ENCODE results near the gene FGFRL1.

Gene FGFRL1

DNA sequence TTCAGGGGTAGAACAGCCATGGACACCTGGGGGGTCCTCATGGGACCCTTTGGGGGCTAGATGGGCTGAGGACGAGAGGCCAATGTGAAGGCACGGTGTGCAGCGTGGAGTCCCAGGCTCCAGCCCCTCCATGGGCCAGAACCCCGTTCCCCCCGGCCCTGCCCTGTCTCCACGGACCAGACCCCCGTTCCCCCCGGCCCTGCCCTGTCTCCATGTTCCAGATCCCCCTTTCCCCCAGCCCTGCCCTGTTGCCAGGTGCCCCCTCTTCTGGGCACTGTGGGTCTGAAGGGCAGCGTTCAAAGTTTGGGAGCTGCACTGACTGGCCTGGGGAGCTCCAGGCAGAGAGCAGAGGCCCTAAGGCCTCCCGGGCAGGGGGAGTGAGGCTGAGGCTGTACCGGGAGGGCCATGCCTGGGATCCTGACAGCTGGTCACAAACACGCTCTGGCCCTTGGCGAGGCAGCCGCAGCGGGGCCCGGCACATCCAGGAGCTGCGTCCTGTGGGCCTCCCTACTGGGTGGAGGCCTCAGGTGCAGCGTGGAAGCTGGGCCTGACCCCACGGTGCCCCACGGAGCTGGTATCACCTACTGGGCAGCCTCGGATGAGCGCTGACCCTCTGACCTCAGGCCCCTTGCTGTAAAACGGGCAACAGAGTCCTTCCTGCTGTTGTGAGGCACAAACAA lies 46.9 kb upstream of the FGFRL1 start:
- Histone ChIP-seq H3K18ac (ENCODE audit: low read length) (no peak overlapping the region), H2BK5ac (ENCODE audit: low read depth, low read length, poor library complexity) (no peak overlapping the region), H4K91ac (ENCODE audit: low read depth, low read length) (no peak overlapping the region), H2AK5ac (ENCODE audit: low read length) (no peak overlapping the region), H3K27me3 (ENCODE audit: insufficient read depth, low read length) (peaks cover 18% of the 10 kb centered on the region), H3K27ac (ENCODE audit: low read depth, low read length) (no peak overlapping the region), H3K4ac (ENCODE audit: low read depth, low read length) (no peak overlapping the region), H2AFZ (ENCODE audit: insufficient read depth, low read length, poor library complexity) (no peak overlapping the region), H4K8ac (ENCODE audit: low read depth, low read length) (no peak overlapping the region), H3K79me1 (ENCODE audit: low read length) (no peaks in the 10 kb centered on the region), H3K4me3 (ENCODE audit: low read depth, low read length) (no peak overlapping the region), H3K4me2 (ENCODE audit: low read length) (no peak overlapping the region), H3K9me3 (ENCODE audit: insufficient read depth, low read depth, low read length) (peaks cover 6% of the 10 kb centered on the region), H3K23ac (ENCODE audit: low read length) (no peak overlapping the region), H4K12ac (ENCODE audit: low read depth, low read length) (no peak overlapping the region), H2BK120ac (ENCODE audit: insufficient read depth, low read length, poor library complexity) (no peak overlapping the region), H2BK12ac (ENCODE audit: low read length) (no peak overlapping the region), H3K36me3 (ENCODE audit: control insufficient read depth in 1 of 2, insufficient read depth in 2 of 2, low read length in 2 of 2) (peaks cover 15 to 26% of the 10 kb centered on the region in 2 experiments), H3K4me1 (ENCODE audit: control insufficient read depth in 1 of 2, insufficient read depth in 2 of 2, low read length in 2 of 2) (peaks cover 0 to 3% of the 10 kb centered on the region in 2 experiments), H3K79me2 (ENCODE audit: control insufficient read depth, insufficient read depth, low read length, poor library complexity) (no peaks in the 10 kb centered on the region), H3K9ac (ENCODE audit: low read length) (no peak overlapping the region), H3K14ac (ENCODE audit: low read length) (no peak overlapping the region)
- no peak for DNase-seq
- no CpG with 5 or more reads among the region's 23 CpGs for WGBS (ENCODE audit: extremely low coverage, insufficient coverage, insufficient read length)

DNA sequence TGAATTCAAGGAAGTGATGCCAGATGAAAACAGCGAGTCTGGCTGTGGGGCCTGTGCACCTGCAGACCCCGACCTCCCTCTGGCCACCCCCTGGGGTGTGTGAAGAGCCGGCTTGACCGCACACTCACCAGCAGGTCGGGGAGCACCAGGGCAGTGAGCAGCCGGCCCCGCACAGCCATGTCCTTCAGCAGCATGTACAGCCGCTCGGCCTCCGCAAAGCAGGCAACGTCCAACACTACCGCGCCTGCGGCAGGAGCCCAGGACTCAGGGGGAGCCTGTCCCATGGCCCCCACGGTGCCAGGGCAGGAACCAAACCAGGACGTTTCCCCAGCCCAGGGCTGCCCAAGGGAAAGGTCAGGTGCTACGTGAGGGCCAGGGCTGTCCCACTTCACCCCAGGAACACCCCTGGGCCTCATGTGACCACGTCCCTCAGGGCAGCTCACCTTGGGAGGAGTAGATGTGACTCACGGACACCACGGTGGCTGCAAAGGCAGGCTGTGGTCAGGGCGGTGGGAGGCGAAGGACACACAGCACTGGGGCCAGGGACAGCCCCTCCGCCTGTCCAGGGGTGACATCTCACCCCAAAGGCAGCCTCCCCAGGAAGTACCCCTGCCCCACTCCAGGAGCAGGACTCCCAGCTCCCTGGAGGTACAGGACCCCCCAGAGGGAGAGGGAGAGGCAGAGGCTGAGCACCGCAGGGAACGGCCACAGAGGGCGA lies 46.2 kb upstream of the FGFRL1 start:
- H2BK5ac ChIP-seq (ENCODE audit: low read depth, low read length, poor library complexity), result no peak overlapping the region
- H3K27me3 ChIP-seq (ENCODE audit: insufficient read depth, low read length), result peaks cover 18% of the 10 kb centered on the region
- H3K18ac ChIP-seq (ENCODE audit: low read length), result no peak overlapping the region
- peaks cover 15 to 26% of the 10 kb centered on the region in 2 experiments for H3K36me3 ChIP-seq (ENCODE audit: control insufficient read depth in 1 of 2, insufficient read depth in 2 of 2, low read length in 2 of 2)
- no peak overlapping the region for H2AK5ac ChIP-seq (ENCODE audit: low read length)
- H4K8ac ChIP-seq (ENCODE audit: low read depth, low read length), result no peak overlapping the region
- H3K27ac ChIP-seq (ENCODE audit: low read depth, low read length), result no peak overlapping the region
- no CpG with 5 or more reads among the region's 26 CpGs for WGBS (ENCODE audit: extremely low coverage, insufficient coverage, insufficient read length)
- no peak overlapping the region for H4K12ac ChIP-seq (ENCODE audit: low read depth, low read length)
- H3K79me1 ChIP-seq (ENCODE audit: low read length), result no peaks in the 10 kb centered on the region
- no peak for DNase-seq
- peaks cover 6% of the 10 kb centered on the region for H3K9me3 ChIP-seq (ENCODE audit: insufficient read depth, low read depth, low read length)
- H3K4me3 ChIP-seq (ENCODE audit: low read depth, low read length), result no peak overlapping the region
- no peak overlapping the region for H3K23ac ChIP-seq (ENCODE audit: low read length)
- H3K79me2 ChIP-seq (ENCODE audit: control insufficient read depth, insufficient read depth, low read length, poor library complexity), result no peaks in the 10 kb centered on the region
- H3K4me2 ChIP-seq (ENCODE audit: low read length), result no peak overlapping the region
- H3K9ac ChIP-seq (ENCODE audit: low read length), result no peak overlapping the region
- no peak overlapping the region for H2BK12ac ChIP-seq (ENCODE audit: low read length)
- H3K4me1 ChIP-seq (ENCODE audit: control insufficient read depth in 1 of 2, insufficient read depth in 2 of 2, low read length in 2 of 2), result peaks cover 0 to 3% of the 10 kb centered on the region in 2 experiments
- H3K4ac ChIP-seq (ENCODE audit: low read depth, low read length), result no peak overlapping the region
- no peak overlapping the region for H2AFZ ChIP-seq (ENCODE audit: insufficient read depth, low read length, poor library complexity)
- no peak overlapping the region for H3K14ac ChIP-seq (ENCODE audit: low read length)
- no peak overlapping the region for H4K91ac ChIP-seq (ENCODE audit: low read depth, low read length)
- no peak overlapping the region for H2BK120ac ChIP-seq (ENCODE audit: insufficient read depth, low read length, poor library complexity)

DNA sequence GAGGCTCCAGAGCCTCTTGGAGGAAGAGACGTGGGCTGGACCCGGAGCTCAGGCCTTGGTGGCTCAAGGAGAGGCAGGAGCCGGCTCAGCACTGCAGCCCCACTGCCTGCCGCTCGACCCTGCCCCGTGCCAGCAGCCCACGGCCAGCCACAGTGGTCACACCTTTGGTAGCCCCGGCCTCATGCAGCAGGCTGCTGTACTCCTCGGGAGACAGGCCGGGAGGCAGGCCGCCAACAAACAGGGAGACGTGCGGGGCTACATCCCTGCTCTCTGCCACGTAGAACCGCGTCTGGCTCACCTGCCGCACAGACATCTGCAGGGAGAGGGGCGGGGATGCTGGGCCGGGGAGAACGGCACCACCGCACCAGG lies 45.7 kb upstream of the FGFRL1 start:
- no peak overlapping the region for H3K4me3 ChIP-seq (ENCODE audit: low read depth, low read length)
- no peak overlapping the region for H4K8ac ChIP-seq (ENCODE audit: low read depth, low read length)
- peaks cover 15 to 23% of the 10 kb centered on the region in 2 experiments for H3K36me3 ChIP-seq (ENCODE audit: control insufficient read depth in 1 of 2, insufficient read depth in 2 of 2, low read length in 2 of 2)
- no peak overlapping the region for H2BK120ac ChIP-seq (ENCODE audit: insufficient read depth, low read length, poor library complexity)
- H4K91ac ChIP-seq (ENCODE audit: low read depth, low read length), result no peak overlapping the region
- no peak overlapping the region for H3K18ac ChIP-seq (ENCODE audit: low read length)
- H3K14ac ChIP-seq (ENCODE audit: low read length), result no peak overlapping the region
- H2AK5ac ChIP-seq (ENCODE audit: low read length), result no peak overlapping the region
- H3K27ac ChIP-seq (ENCODE audit: low read depth, low read length), result no peak overlapping the region
- H3K4ac ChIP-seq (ENCODE audit: low read depth, low read length), result no peak overlapping the region
- H2BK12ac ChIP-seq (ENCODE audit: low read length), result no peak overlapping the region
- WGBS (ENCODE audit: extremely low coverage, insufficient coverage, insufficient read length), result no CpG with 5 or more reads among the region's 21 CpGs
- no peak overlapping the region for H2AFZ ChIP-seq (ENCODE audit: insufficient read depth, low read length, poor library complexity)
- peaks cover 0 to 3% of the 10 kb centered on the region in 2 experiments for H3K4me1 ChIP-seq (ENCODE audit: control insufficient read depth in 1 of 2, insufficient read depth in 2 of 2, low read length in 2 of 2)
- no peak overlapping the region for H3K9ac ChIP-seq (ENCODE audit: low read length)
- no peak overlapping the region for H2BK5ac ChIP-seq (ENCODE audit: low read depth, low read length, poor library complexity)
- no peak overlapping the region for H3K4me2 ChIP-seq (ENCODE audit: low read length)
- H3K9me3 ChIP-seq (ENCODE audit: insufficient read depth, low read depth, low read length), result peaks cover 6% of the 10 kb centered on the region
- H3K23ac ChIP-seq (ENCODE audit: low read length), result no peak overlapping the region
- no peaks in the 10 kb centered on the region for H3K79me1 ChIP-seq (ENCODE audit: low read length)
- no peak overlapping the region for H4K12ac ChIP-seq (ENCODE audit: low read depth, low read length)
- peaks cover 18% of the 10 kb centered on the region for H3K27me3 ChIP-seq (ENCODE audit: insufficient read depth, low read length)
- no peaks in the 10 kb centered on the region for H3K79me2 ChIP-seq (ENCODE audit: control insufficient read depth, insufficient read depth, low read length, poor library complexity)
- no peak for DNase-seq

DNA sequence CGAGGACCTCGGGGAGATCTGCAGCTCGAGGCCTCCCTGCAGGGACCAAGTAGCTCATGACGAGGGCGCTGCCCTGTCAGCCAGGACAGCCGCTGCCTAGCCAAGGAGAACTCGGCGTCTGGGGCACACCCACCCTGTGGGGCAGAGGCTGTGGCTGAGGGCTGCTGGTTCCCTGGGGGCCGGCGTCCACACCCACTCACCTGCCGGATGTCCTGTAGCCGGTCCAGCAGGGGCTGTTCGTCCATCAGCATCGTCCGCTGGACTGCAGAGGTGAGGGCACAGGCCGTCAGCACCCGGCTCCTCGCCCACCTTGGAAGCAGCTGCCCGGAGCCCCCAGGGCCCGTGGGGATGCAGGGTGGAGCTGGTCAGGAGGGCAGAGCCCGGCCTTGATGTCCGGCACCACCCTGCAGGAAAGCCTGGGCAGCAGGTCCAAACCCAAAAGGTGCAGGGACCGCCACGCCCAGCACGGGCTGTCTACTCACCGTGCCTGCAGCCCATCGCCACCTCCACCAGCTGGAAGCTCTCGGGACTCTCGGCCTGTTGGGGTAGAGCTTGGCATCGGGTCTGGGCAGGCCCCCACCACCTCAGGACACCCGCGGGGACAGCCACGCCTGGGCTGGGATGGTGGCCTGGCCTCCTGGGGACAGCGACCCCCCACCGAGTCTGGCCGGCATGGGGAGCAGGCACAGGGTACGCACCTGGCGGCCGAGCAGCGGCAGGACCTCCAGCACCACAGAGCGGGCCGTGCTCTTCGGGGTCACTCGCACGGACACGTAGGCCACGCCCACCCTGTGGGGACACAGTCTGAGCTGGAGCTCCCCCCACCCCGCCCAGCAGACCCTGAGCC lies 44.9 kb upstream of the FGFRL1 start:
- peaks cover 18% of the 10 kb centered on the region for H3K27me3 ChIP-seq (ENCODE audit: insufficient read depth, low read length)
- no peak overlapping the region for H2BK5ac ChIP-seq (ENCODE audit: low read depth, low read length, poor library complexity)
- no peak overlapping the region for H2BK12ac ChIP-seq (ENCODE audit: low read length)
- peaks cover 0 to 3% of the 10 kb centered on the region in 2 experiments for H3K4me1 ChIP-seq (ENCODE audit: control insufficient read depth in 1 of 2, insufficient read depth in 2 of 2, low read length in 2 of 2)
- no peak overlapping the region for H3K4ac ChIP-seq (ENCODE audit: low read depth, low read length)
- H2AFZ ChIP-seq (ENCODE audit: insufficient read depth, low read length, poor library complexity), result no peak overlapping the region
- H3K4me3 ChIP-seq (ENCODE audit: low read depth, low read length), result no peak overlapping the region
- no peak overlapping the region for H3K27ac ChIP-seq (ENCODE audit: low read depth, low read length)
- peaks cover 4% of the 10 kb centered on the region for H3K9me3 ChIP-seq (ENCODE audit: insufficient read depth, low read depth, low read length)
- no peaks in the 10 kb centered on the region for H3K79me1 ChIP-seq (ENCODE audit: low read length)
- no peak overlapping the region for H2AK5ac ChIP-seq (ENCODE audit: low read length)
- H2BK120ac ChIP-seq (ENCODE audit: insufficient read depth, low read length, poor library complexity), result no peak overlapping the region
- DNase-seq, result no peak
- H3K14ac ChIP-seq (ENCODE audit: low read length), result no peak overlapping the region
- H4K8ac ChIP-seq (ENCODE audit: low read depth, low read length), result no peak overlapping the region
- H4K91ac ChIP-seq (ENCODE audit: low read depth, low read length), result no peak overlapping the region
- no peak overlapping the region for H3K9ac ChIP-seq (ENCODE audit: low read length)
- no peaks in the 10 kb centered on the region for H3K79me2 ChIP-seq (ENCODE audit: control insufficient read depth, insufficient read depth, low read length, poor library complexity)
- H3K23ac ChIP-seq (ENCODE audit: low read length), result no peak overlapping the region
- H3K36me3 ChIP-seq (ENCODE audit: control insufficient read depth in 1 of 2, insufficient read depth in 2 of 2, low read length in 2 of 2), result peaks cover 15 to 21% of the 10 kb centered on the region in 2 experiments
- no peak overlapping the region for H4K12ac ChIP-seq (ENCODE audit: low read depth, low read length)
- H3K18ac ChIP-seq (ENCODE audit: low read length), result no peak overlapping the region
- H3K4me2 ChIP-seq (ENCODE audit: low read length), result no peak overlapping the region
- WGBS (ENCODE audit: extremely low coverage, insufficient coverage, insufficient read length), result no CpG with 5 or more reads among the region's 48 CpGs
